GM19395 (cell line): ENCODE measurements around the gene HTR7.
"Not testable (repeated sequence)": the region's sequence is repeated elsewhere in the genome, so short reads cannot be mapped to it uniquely, and the experiment has no call there.

ENCODE experiments used
- ATAC-seq: cut with Tn5 transposase; IDR thresholded peaks from one replicate; pipeline ENCODE4 v1.9.1; 2021; ENCODE audit warnings: mild to moderate bottlenecking, moderate library complexity; ENCODE audit not compliant: unreplicated experiment

The HTR7 gene

DNA sequence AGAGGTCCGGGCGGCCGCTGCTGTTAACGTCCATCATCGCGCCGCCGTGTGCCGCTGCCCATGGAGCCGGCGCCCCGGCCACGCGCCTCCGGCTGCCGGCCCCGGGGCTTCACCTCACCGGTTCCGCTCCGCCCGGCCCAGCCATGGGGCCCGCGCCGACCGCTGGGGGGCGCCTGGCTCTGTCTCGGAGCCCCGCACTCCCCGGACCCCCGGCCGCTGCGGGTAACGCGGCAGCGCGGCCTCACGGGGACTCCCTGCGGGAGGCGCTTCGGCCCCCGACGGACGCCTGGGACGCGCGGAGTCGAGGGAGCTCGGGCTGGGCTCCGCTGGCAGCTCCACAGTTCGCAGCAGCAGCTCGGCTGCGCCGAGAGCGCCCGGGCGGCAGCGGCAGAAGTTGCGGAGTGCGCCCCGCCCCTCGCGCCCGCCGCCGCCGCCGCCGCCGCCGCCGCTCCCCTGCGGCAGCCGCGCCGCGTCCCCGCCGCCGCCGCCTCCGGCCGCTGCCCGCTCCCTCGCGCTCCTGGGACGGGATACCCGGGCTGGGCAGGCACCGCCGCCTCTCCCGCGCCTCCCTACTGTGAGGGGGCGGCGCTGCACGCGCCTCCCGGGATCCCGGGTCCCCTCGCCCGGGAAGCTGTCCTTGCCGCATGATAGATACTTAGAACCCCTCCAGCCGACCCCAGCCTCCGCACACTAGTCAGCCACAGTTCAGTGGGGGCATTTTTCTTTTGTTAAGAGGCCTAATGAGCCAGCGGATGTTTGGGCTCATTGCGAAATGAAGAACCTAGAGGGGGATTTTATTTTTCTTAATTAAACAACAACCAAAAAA lies at the start of gene HTR7:
TSS of gene HTR7 (minus strand) at position 405 of the 826 bp plus-strand sequence. CDS start at position 37, 368 bp downstream.
- ATAC-seq: peak; percentile 69

DNA sequence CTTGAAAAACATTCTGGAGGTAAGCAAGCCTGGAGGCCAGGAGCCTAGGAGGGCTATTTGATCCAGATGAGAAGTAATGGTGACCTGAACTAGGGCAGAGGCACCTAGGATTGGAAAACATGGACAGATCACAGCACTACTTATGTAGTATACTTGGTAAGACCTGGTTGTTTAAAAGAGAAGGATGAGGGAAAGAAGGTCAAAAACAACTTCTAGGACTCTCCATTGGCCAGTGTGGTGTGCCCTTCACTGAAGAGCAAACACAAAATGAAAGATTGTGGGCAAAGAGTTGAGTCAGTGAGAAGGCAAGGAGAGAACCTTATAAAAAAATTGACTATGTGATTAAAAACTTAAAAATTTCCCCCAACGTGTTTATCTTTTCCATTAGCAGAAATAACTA lies 48.8 kb upstream of the HTR7 start:
- ATAC-seq: no peak

DNA sequence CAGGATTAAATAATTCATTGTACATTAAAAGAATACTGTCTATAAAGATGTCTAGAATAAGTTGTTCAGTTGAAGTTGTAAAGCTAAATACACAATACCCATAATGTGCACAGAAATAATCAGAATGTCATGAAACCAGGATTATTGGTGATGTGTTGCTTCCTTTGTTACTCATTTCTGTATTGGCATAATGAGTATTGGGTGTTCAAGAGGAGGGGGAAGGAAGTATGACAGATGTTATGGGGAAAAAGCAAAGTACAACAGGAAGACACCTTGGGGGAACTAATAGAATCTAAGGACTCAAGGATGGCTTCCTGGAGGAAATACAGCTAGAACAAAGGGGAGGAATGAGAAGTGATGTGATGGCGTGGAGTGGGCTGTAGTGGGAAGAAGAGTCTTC lies 48.1 kb upstream of the HTR7 start:
- no peak for ATAC-seq

DNA sequence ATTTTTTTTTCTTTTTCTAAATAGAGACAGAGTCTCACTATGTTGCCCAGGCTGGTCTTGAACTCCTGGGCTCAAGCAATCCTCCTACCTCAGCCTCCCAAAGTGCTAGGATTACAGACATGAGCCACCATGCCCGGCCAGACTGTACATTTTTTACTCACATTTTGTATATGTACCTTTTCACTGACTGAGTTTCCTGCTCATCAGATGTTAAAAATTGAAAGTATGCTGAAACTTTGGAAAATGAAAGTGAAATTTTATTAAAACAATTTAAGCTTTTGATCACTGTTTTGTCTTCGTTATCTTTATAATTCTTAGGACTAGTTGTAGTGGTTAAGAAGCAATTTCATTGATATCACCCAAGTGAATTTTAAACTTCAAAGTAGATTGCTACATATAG lies 39.1 kb upstream of the HTR7 start:
- not testable (repeated sequence) for ATAC-seq

DNA sequence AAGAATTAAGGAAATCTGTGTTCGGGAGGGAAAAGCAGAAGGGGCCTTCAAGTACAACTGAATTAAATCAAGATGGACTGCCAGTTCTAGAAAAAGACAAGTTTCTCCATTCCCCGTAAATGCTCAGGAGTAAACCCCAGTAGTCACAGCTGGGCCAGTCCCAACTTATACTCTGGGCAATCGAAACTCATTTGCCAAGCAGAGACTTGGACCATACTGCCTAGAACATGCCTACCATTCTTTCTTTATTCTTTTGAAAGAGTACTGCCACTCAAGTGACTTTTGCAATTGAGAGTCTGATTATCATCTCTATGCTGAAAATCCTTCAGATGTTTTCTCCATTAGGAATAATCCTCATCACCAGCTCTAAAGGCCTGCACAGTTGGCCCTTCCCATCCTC lies 35.4 kb upstream of the HTR7 start:
- no peak for ATAC-seq

DNA sequence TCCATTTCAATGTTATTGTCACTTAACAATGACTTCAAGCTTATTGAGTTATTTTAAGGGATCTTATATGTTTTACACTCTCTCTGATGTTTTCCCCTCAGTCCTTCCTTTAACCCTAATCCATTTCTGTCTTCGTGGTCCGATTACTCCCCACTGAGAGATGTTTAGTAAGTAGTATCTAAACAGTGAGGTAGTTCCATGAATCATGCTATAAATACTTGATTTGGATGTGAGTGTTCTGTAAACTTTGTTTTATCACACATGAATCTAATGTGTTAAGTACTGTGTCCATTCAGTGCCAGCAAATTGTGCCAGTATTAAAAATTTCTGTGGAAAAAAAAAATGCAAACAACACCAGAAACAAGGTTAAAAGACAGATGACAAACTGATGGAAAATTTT lies 32.5 kb upstream of the HTR7 start:
- no peak for ATAC-seq

DNA sequence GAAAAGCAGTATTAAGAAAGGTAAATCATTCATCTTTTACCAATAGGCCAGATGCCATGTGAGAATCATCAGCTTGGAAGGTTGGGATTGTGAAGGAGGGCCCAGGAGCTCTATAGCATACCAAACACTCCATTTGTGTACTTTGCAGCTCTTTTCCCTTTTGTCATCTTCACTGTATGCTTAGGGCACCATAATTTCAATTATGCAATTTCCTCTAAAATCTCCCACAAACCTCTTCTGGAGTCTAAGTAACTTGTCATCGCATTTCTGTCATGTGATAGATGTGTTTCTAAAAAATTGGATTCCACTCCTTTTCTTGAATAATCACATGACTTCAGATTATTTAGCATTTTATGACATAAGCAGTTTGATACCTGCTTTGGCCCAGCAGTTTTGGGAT lies 31.8 kb upstream of the HTR7 start:
- ATAC-seq: no peak

DNA sequence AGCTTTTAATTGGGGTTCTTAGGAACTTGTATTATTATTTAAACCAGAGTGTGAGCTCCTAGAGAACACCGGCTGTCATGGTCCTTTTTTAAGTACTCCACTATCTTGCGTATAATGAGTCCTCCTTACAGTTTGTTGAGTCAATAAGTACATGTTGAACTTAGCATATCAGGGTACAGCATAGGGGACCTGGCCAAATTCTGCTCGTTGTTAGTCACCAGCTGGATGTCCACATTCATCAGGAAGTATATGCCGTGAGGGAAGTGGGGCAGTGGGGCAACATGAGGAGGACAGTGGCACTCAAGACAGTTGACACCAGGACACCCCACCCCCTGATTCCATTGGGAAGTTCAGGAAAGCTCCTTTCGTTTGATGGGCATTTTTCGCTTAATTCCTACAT lies 30.5 kb upstream of the HTR7 start:
- no peak for ATAC-seq

DNA sequence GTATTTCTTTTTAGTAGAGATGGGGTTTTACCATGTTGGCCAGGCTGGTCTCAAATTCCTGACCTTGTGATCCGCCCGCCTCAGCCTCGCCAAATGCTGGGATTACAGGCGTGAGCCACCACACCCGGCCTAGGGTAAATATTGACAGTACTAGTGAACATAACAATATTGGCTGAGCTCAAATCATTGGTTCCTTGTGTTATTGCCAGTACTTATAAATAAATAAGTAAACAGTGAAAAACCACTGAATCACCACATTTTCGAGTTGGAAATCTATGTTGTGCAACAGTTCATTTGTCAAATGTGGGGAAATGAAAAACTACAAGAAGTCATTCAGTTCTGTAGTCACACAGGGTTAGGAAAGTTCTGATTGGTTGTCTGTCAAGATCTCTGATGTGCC lies 29.7 kb upstream of the HTR7 start:
- no peak for ATAC-seq

DNA sequence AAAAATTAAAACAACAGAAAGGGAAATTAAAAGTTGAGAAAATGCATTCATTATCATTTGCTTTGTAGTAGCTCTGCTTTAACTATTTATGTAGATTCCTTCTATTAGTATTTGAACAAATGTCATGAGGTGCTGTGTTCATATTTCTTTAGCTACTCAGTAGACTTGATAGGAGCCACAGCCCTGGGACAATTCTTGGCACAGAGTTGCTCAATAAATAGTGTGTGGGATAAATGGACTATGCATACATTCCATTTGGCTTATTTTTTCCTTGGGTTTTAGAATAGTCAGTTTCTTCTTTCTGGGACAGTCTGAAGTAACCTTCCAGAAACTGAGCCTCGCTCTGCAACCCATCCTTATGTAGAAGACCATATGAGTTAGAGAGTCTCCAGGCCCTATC lies 27.3 kb upstream of the HTR7 start:
- no peak for ATAC-seq

DNA sequence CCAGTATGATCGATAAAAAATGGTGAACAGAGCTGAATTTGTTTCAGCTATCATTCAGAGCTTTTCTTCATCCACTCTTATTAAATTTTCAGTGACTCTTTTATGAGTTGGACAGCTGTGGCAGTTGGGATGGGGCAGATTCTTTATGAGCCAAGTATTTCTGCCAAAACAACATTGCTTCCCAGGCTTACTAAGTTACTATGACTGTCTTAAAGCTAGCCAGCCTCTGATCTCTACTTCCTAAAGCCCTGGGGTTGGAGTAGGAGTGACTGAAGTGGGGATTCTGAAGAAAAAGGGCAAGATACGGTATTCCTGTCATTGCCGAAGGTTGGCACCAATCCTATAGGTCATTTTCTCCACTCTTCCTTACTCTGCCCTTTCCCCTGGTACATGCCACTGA lies 26.6 kb upstream of the HTR7 start:
- no peak for ATAC-seq

DNA sequence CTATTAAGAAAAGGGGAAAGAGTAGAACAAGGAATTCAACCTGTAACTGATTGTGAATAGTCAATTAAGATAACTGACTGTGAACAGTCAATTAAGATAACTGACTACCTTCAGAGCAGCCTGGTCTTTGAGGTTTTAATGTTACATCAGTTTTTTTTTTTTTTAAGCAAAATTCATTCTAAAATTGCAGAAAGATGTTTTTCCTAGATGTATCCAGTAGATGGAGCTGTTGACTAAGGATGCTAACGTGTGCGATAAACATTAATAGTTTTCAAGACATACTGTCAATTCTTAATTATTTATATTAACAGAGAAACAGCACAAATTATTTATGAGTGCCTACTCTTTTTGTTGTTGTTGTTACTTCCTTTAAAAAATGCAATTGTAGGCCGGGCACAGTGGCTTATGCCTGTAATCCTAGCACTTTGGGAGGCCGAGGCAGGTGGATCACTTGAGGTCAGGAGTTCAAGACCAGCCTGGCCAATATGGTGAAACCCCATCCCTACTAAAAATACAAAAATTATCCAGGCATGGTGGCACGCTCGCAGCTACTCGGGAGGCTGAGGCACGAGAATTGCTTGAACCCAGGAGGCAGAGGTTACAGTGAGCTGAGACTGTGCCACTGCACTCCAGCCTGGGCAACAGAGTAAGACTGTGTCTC lies 22.4 kb upstream of the HTR7 start:
- ATAC-seq: not testable (repeated sequence)

DNA sequence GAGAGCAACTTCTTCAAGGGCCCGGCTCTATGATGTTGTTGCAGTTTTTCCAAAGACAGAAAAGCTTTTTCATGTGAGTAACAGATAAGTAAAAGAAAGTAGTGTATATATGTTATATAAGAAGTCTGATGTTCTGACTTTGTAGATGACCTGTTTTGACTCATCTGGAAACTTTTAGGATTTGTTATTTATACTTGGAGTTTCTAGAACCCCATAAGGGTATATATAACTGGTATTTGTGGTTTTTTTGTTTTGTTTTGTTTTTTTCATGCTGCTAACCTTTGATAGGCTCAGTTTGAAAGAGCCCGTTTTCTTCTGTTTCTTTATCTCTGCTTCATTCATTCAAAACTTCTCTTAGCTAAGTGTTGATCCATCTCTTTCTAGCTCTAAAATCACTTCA lies 21.2 kb upstream of the HTR7 start:
- no peak for ATAC-seq

DNA sequence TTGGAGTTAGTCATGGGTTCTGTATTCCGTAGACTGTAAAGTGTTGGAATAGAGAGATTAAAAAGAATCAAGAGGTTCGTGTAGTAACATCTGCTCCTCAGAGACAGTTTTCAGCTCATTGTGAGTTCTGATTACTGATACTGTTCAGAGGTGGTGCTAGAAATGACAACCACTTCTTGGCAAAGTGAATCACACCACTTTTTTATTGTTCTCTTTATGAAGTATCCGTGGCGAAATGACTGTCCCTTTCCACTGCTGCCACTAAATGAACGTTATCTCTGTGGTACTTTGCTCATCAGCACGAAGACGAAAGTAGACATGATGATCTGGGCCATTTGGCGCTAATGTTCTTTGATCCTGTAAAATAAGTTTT lies 14.8 kb upstream of the HTR7 start:
- ATAC-seq: peak; percentile 1

DNA sequence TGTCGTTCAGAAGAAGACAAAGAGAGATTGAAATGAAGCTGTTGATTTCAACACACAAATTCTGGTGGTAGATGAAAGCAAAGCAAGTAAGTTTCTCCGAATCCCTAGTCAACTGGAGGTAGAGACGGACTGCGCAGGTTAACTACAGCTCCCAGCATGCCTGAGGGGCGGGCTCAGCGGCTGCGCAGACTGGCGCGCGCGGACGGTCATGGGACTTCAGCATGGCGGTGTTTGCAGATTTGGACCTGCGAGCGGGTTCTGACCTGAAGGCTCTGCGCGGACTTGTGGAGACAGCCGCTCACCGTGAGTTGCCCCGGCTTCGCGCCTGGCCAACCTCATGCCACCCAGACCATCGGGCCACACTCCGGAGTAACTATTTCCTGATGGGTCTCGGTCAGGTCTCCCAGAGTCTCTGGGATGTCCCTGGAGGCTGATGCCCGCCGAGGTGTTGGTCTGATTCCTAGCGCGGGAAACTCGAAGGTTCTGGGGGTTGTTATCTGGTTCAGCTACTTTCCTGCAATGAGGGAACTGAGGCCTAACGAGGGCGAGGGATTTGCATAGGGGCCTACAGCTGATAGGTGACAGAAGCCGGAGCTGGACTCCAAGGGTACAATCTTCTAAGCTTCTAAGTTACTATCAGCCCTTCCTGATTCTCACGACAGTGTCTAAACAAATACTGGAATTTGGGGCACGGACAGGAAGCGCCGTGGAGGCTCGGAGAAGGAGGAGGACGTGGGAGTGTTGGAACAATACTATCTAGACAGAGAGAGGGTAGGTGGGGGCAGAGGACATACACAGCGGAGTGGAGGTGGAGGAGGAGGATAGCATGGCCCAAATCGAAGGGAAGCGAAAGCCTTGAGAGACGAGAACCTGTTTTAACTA lies 14.2 kb upstream of the HTR7 start, which contains the start of gene RPP30:
TSS of gene RPP30 (plus strand) at position 209 of the 882 bp plus-strand sequence. CDS start at position 222, 13 bp downstream.
- ATAC-seq: peak; percentile 99

DNA sequence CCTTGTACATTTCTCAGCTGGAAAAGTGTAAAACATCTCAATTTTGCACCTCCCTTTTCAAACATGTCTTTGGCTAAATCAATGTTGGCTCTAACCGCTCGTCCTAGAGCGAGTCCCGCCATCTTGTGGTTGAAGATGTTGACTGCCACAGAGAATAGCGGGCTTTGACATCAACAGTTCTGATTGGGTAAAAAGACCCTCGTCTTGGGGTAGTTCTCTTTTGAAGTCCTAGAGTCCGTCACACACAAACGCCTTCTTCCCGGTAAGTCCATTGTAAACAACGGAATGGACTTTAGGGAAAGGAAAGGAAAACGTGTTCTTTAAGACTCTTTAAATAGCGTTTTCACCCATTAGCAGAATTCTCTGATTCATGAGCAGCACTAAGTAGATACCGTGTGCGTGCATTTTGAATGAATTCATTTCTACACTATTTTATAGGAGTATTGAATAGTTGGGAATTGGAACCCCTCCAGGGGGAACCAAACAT lies 13.5 kb upstream of the HTR7 start:
- peak; percentile 66 for ATAC-seq

DNA sequence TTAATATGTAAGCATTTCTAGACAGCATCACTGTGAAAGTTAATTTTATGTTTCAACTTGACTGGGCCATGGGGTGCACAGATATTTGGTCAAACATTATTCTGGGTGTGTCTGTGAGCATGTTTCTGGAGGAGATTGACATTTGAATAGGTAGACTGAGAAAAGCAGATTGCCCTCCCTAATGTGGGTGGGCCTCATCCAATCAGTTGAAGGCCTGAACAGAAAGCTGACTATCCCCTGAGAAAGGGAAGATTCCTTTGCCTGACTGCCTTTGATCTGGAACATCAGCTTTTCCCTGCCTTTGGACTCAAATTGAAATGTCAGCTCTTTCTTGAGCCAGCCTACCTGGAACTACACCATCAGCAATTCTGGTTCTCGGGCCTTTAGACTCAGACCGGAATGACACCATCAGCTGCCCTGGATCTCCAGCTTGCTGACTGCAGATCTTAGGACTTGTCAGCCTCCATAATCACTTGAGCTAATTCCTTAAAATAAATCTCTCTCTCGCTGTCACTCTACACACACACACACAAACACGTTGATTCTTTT lies 8.3 kb upstream of the HTR7 start:
- ATAC-seq: no peak

DNA sequence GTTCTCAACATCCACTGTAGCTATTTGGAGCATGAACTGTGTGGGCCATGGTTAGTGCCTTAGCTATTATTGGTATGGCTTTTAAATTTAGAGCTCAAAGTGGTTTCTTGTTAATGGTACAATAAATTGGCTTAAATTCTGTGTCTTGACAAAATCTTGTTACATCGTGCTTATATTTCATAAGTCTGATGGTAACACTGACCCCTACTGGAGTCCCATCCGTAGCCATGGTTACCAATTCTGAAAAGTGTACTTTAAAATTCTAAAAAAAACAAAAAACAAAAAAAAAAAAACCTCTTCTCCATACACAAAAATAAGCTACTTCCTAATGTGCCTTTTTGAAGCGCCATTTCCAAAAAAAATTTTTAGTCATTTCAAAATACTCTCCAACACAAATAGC lies 7.6 kb upstream of the HTR7 start:
- ATAC-seq: no peak

DNA sequence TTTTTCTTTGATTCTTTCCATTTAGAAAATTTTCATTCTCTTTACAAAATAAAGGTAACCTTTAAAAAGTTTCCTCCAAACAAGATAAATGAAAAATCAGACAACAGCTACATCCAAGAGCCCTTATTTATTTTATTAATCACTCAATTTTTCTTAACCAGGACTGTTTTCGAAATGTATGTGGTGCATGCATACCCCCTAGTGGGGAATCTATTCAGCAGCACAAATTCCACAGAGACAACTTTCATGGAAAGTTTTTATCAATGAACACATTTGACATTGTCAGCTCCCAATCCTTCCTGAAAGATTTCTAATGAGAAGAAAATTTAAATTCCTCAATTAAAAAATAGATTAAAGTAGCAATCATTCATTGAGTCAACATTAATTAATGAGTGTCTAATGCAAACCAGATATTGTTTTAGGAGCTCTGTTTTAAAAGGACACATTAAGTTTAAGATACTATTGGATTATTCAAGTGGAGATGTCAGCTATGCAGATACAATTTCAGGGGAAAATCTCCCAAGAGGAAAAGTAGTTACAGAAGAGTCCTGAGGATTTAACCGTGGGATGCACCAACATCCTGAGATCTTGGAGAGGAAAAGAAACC lies 5.2 kb upstream of the HTR7 start:
- no peak for ATAC-seq

DNA sequence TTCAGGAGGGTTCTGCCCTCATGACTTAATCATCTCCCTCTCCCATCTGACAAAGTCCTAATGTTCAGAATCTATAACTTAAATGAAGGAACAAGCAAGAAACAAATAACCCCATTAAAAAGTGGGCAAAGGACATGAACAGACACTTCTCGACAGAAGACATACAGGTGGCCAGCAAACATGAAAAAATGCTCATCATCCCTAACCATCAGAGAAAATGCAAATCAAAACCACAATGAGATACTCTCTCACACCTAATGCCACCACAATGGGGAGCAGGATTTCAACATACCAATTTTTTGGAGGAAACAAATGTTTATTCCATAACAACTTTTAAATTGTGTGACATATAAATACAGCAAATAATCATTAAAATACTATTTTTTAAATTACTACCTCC lies 3.0 kb upstream of the HTR7 start:
- ATAC-seq: no peak

DNA sequence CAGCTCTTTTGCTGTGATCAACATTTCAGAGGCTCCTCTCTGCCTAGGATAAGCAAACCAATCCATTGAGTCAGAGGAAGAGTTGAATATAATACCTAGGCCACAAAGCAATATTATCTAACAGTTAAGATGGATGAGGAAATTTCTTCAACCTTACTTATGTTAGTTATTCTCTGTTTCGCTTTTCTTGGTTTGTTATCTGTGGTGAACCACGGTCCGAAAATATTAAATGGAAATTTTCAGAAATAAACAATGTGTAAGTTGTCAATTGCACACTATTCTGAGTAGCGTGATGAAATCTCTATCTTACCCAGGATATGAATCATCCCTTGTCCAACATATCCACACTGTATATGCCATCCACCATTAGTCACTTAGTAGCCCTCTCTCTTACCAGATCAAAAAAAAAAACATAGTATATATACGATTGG lies 1.5 kb upstream of the HTR7 start:
- ATAC-seq: no peak
